ENCODE data around the gene PLPPR5. TPM values are rescaled to one million over a fixed set of nuclear protein-coding genes. Genes with fewer than 3 reads are reported as not detected.

Gene PLPPR5
- total RNA-seq, 1 experiment from 2014 or later: not detected

GRCh38 chr1:98914547-98914946 is 90.1 kb downstream of the PLPPR5 start:
- H3K27me3 ChIP-seq (replicated peaks; ENCODE audit: control insufficient read depth, insufficient read depth, low read length): no peaks in the 10 kb centered on the region
- no TSS peak for BruUV-seq (replicated peaks)
- no peaks in the 10 kb centered on the region for H3K4me1 ChIP-seq
- CTCF ChIA-PET: no interaction called here
- H3K36me3 Mint-ChIP-seq (ENCODE audit: insufficient read depth, unreplicated experiment): no peaks in the 10 kb centered on the region
- no peaks in the 10 kb centered on the region for H3K9me3 Mint-ChIP-seq (ENCODE audit: unreplicated experiment)
- POLR2A ChIA-PET: no interaction called here
- no peaks in the 10 kb centered on the region for H3K4me1 Mint-ChIP-seq (ENCODE audit: low read depth, unreplicated experiment)
- no peak for TF ChIP-seq CTCF (IDR thresholded peaks at IDR 0.05; ENCODE audit: insufficient read depth in 1 of 2, low read depth in 1 of 2, low read length in 1 of 2, severe bottlenecking in 1 of 2, unreplicated experiment in 1 of 2)
- no peak for DNase-seq
- H3K9me3 ChIP-seq: no peaks in the 10 kb centered on the region
- no peak overlapping the region for H3K4me3 Mint-ChIP-seq (ENCODE audit: unreplicated experiment)
- intact Hi-C loops (cut with micrococcal nuclease; ENCODE audit: unreplicated experiment): no loop called here
- no peak overlapping the region for H3K27ac Mint-ChIP-seq (ENCODE audit: unreplicated experiment)
- no peak overlapping the region for H3K4me3 ChIP-seq (ENCODE audit: low read depth, low read length)
- no peaks in the 10 kb centered on the region for H3K36me3 ChIP-seq (ENCODE audit: control insufficient read depth, insufficient read depth, low read length)
- peaks cover 5% of the 10 kb centered on the region for H3K27me3 Mint-ChIP-seq (ENCODE audit: insufficient read depth, unreplicated experiment)

GRCh38 chr1:98910827-98911226 is 93.8 kb downstream of the PLPPR5 start:
- Histone ChIP-seq H3K36me3 (ENCODE audit: control insufficient read depth, insufficient read depth, low read length) (no peaks in the 10 kb centered on the region), H3K27me3 (replicated peaks; ENCODE audit: control insufficient read depth, insufficient read depth, low read length) (no peaks in the 10 kb centered on the region), H3K4me3 (ENCODE audit: low read depth, low read length) (no peak overlapping the region), H3K9me3 (no peaks in the 10 kb centered on the region), H3K4me1 (no peaks in the 10 kb centered on the region)
- Mint-ChIP-seq H3K27ac (ENCODE audit: unreplicated experiment) (no peak overlapping the region), H3K4me1 (ENCODE audit: low read depth, unreplicated experiment) (no peaks in the 10 kb centered on the region), H3K9me3 (ENCODE audit: unreplicated experiment) (no peaks in the 10 kb centered on the region), H3K27me3 (ENCODE audit: insufficient read depth, unreplicated experiment) (peaks cover 2% of the 10 kb centered on the region), H3K36me3 (ENCODE audit: insufficient read depth, unreplicated experiment) (no peaks in the 10 kb centered on the region), H3K4me3 (ENCODE audit: unreplicated experiment) (no peak overlapping the region)
- no peak for DNase-seq
- TF ChIP-seq CTCF (IDR thresholded peaks at IDR 0.05; ENCODE audit: insufficient read depth in 1 of 2, low read depth in 1 of 2, low read length in 1 of 2, severe bottlenecking in 1 of 2, unreplicated experiment in 1 of 2): no peak
- no TSS peak for BruUV-seq (replicated peaks)
- ChIA-PET POLR2A (no interaction called here), CTCF (no interaction called here)
- intact Hi-C loops (cut with micrococcal nuclease; ENCODE audit: unreplicated experiment): no loop called here

GRCh38 chr1:98908980-98909379 is 95.7 kb downstream of the PLPPR5 start:
- no peaks in the 10 kb centered on the region for H3K36me3 Mint-ChIP-seq (ENCODE audit: insufficient read depth, unreplicated experiment)
- intact Hi-C loops (cut with micrococcal nuclease; ENCODE audit: unreplicated experiment): no loop called here
- POLR2A ChIA-PET: no interaction called here
- no peaks in the 10 kb centered on the region for H3K4me1 Mint-ChIP-seq (ENCODE audit: low read depth, unreplicated experiment)
- Histone ChIP-seq H3K27me3 (replicated peaks; ENCODE audit: control insufficient read depth, insufficient read depth, low read length) (no peaks in the 10 kb centered on the region), H3K4me3 (ENCODE audit: low read depth, low read length) (no peak overlapping the region), H3K36me3 (ENCODE audit: control insufficient read depth, insufficient read depth, low read length) (no peaks in the 10 kb centered on the region), H3K9me3 (no peaks in the 10 kb centered on the region), H3K4me1 (no peaks in the 10 kb centered on the region)
- no peaks in the 10 kb centered on the region for H3K9me3 Mint-ChIP-seq (ENCODE audit: unreplicated experiment)
- TF ChIP-seq CTCF (IDR thresholded peaks at IDR 0.05; ENCODE audit: insufficient read depth in 1 of 2, low read depth in 1 of 2, low read length in 1 of 2, severe bottlenecking in 1 of 2, unreplicated experiment in 1 of 2): no peak
- CTCF ChIA-PET: no interaction called here
- DNase-seq: no peak
- no peak overlapping the region for H3K4me3 Mint-ChIP-seq (ENCODE audit: unreplicated experiment)
- peaks cover 2% of the 10 kb centered on the region for H3K27me3 Mint-ChIP-seq (ENCODE audit: insufficient read depth, unreplicated experiment)
- H3K27ac Mint-ChIP-seq (ENCODE audit: unreplicated experiment): no peak overlapping the region
- BruUV-seq (replicated peaks): no TSS peak

Measured in Caco-2 (cell line).